Inferior parietal cortex (tissue), 1 donor: ENCODE measurements around the gene MCTP1.

ENCODE experiments used
- DNase-seq: peaks from one replicate; pipeline ENCODE4 v3.0.0-alpha.2; 2016; ENCODE audit errors: extremely low spot score

Gene MCTP1

GRCh38 chr5:94769996-94770395 lies 514.9 kb downstream of the MCTP1 start:
- no peak for DNase-seq

GRCh38 chr5:94761786-94762185 lies 523.1 kb downstream of the MCTP1 start:
- DNase-seq = no peak

- DNase-seq = no peak
Measured at GRCh38 chr5:94761055-94761454, 523.8 kb downstream of the MCTP1 start.

- DNase-seq = no peak
Measured at GRCh38 chr5:94759961-94760360, 524.9 kb downstream of the MCTP1 start.

GRCh38 chr5:94759022-94759421 lies 525.9 kb downstream of the MCTP1 start:
- DNase-seq = no peak

GRCh38 chr5:94754824-94755223 lies 530.1 kb downstream of the MCTP1 start:
- no peak for DNase-seq

- no peak for DNase-seq
Measured at GRCh38 chr5:94751460-94751859, 533.4 kb downstream of the MCTP1 start.

- no peak for DNase-seq
Measured at GRCh38 chr5:94750681-94751080, 534.2 kb downstream of the MCTP1 start.

GRCh38 chr5:94749042-94749441 lies 535.9 kb downstream of the MCTP1 start:
- no peak for DNase-seq

GRCh38 chr5:94748212-94748611 lies 536.7 kb downstream of the MCTP1 start:
- no peak for DNase-seq

GRCh38 chr5:94747371-94747770 lies 537.5 kb downstream of the MCTP1 start:
- DNase-seq = no peak

- DNase-seq = no peak
Measured at GRCh38 chr5:94746731-94747124, 538.2 kb downstream of the MCTP1 start.

GRCh38 chr5:94745786-94746730 lies 538.8 kb downstream of the MCTP1 start:
- DNase-seq = no peak

- no peak for DNase-seq
Measured at GRCh38 chr5:94744906-94745305, 540.0 kb downstream of the MCTP1 start.

GRCh38 chr5:94742852-94743251 lies 542.0 kb downstream of the MCTP1 start:
- no peak for DNase-seq

GRCh38 chr5:94740286-94740685 lies 544.6 kb downstream of the MCTP1 start:
- no peak for DNase-seq

GRCh38 chr5:94736498-94736897 lies 548.4 kb downstream of the MCTP1 start:
- DNase-seq = no peak

- no peak for DNase-seq
Measured at GRCh38 chr5:94731471-94731870, 553.4 kb downstream of the MCTP1 start.

- no peak for DNase-seq
Measured at GRCh38 chr5:94725142-94725541, 559.8 kb downstream of the MCTP1 start.

GRCh38 chr5:94715768-94716167 lies 569.1 kb downstream of the MCTP1 start:
- no peak for DNase-seq

- DNase-seq = no peak
Measured at GRCh38 chr5:94711785-94712184, 573.1 kb downstream of the MCTP1 start.

GRCh38 chr5:94709277-94709676 lies 575.6 kb downstream of the MCTP1 start:
- DNase-seq = no peak

GRCh38 chr5:94707359-94707758 lies 577.5 kb downstream of the MCTP1 start:
- DNase-seq = no peak

- DNase-seq = no peak
Measured at GRCh38 chr5:94705427-94705826, 579.5 kb downstream of the MCTP1 start.
